ENCODE measurements around the gene HEBP2.

GRCh38 chr6:138403801-138404665, at the start of gene HEBP2:
- TF ChIP-seq CTCF (IDR thresholded peaks at IDR 0.05; ENCODE audit: insufficient read depth, low read depth, low read length) (no peak), EZH2 (IDR thresholded peaks at IDR 0.05; ENCODE audit: insufficient read depth, low read length) (no peak)

All from astrocyte (in vitro differentiated cells and primary cell).